ENCODE results near the gene PTPN5. TPM values are rescaled to one million over a fixed set of nuclear protein-coding genes. Genes with fewer than 3 reads are reported as not detected.

Gene PTPN5
- total RNA-seq, 4 donors from 2014 or later = 0.44 to 1.1 (median 0.56) TPM; not detected in 1

GRCh38 chr11:18791969-18792628 lies 501 bp upstream of the PTPN5 start:
- no peak for TF ChIP-seq CTCF (IDR thresholded peaks at IDR 0.05)
- no peak for TF ChIP-seq POLR2A (IDR thresholded peaks at IDR 0.05)
- no peak for DNase-seq
- intact Hi-C loops (cut with DNase I) = no loop called here
- Histone ChIP-seq H3K9me3 (no peaks in the 10 kb centered on the region), H3K27ac (no peak overlapping the region), H3K36me3 (no peaks in the 10 kb centered on the region), H3K4me3 (replicated peaks in 1 of 3) (no peak overlapping the region), H3K4me1 (peaks cover 0 to 7% of the 10 kb centered on the region in 2 donors), H3K27me3 (peaks cover 11% of the 10 kb centered on the region)
- WGBS, 2 donors = 1 to 2% methylated on average over 22 to 35 of the region's 43 CpGs

- H3K27ac ChIP-seq = no peak overlapping the region
- no peak for DNase-seq
- no peak overlapping the region for H3K4me3 ChIP-seq (replicated peaks in 1 of 3)
- no peaks in the 10 kb centered on the region for H3K36me3 ChIP-seq
- no peak for TF ChIP-seq POLR2A (IDR thresholded peaks at IDR 0.05)
- no peak for TF ChIP-seq CTCF (IDR thresholded peaks at IDR 0.05)
- peaks cover 0 to 7% of the 10 kb centered on the region in 2 donors for H3K4me1 ChIP-seq
- H3K27me3 ChIP-seq = peaks cover 11% of the 10 kb centered on the region
- no peaks in the 10 kb centered on the region for H3K9me3 ChIP-seq
- WGBS, 2 donors = 1 to 8% methylated on average over 11 of the region's 17 CpGs
- intact Hi-C loops (cut with DNase I) = no loop called here
These were observed 753 bp downstream of the PTPN5 start for GRCh38 chr11:18790883-18791206.

GRCh38 chr11:18789942-18790341 lies 1.7 kb downstream of the PTPN5 start:
- TF ChIP-seq CTCF (IDR thresholded peaks at IDR 0.05) (no peak), POLR2A (IDR thresholded peaks at IDR 0.05) (no peak)
- H3K27ac ChIP-seq = no peak overlapping the region
- peaks cover 11% of the 10 kb centered on the region for H3K27me3 ChIP-seq
- no peaks in the 10 kb centered on the region for H3K9me3 ChIP-seq
- H3K4me3 ChIP-seq (replicated peaks in 1 of 3) = no peak overlapping the region
- intact Hi-C loops (cut with DNase I) = no loop called here
- no peak for DNase-seq
- H3K4me1 ChIP-seq = peaks cover 0 to 7% of the 10 kb centered on the region in 2 donors
- 67 to 72% methylated on average over 6 to 8 of the region's 8 CpGs for WGBS, 2 donors
- H3K36me3 ChIP-seq = no peaks in the 10 kb centered on the region

- Histone ChIP-seq H3K27ac (no peak overlapping the region), H3K27me3 (no peaks in the 10 kb centered on the region), H3K4me1 (no peaks in the 10 kb centered on the region), H3K9me3 (no peaks in the 10 kb centered on the region), H3K4me3 (replicated peaks in 1 of 3) (no peak overlapping the region), H3K36me3 (no peaks in the 10 kb centered on the region)
- 75 to 88% methylated on average over 4 of the region's 4 CpGs for WGBS, 2 donors
- TF ChIP-seq CTCF (IDR thresholded peaks at IDR 0.05) (no peak), POLR2A (IDR thresholded peaks at IDR 0.05) (no peak)
- DNase-seq = no peak
- intact Hi-C loops (cut with DNase I) = no loop called here
These were observed 6.2 kb downstream of the PTPN5 start for GRCh38 chr11:18785411-18785810.

- TF ChIP-seq CTCF (IDR thresholded peaks at IDR 0.05) (no peak), POLR2A (IDR thresholded peaks at IDR 0.05) (no peak)
- no peak overlapping the region for H3K27ac ChIP-seq
- DNase-seq = no peak
- 85 to 89% methylated on average over 6 of the region's 6 CpGs for WGBS, 2 donors
- no peaks in the 10 kb centered on the region for H3K9me3 ChIP-seq
- H3K36me3 ChIP-seq = no peaks in the 10 kb centered on the region
- no peaks in the 10 kb centered on the region for H3K27me3 ChIP-seq
- no peaks in the 10 kb centered on the region for H3K4me1 ChIP-seq
- no peak overlapping the region for H3K4me3 ChIP-seq (replicated peaks in 1 of 3)
- intact Hi-C loops (cut with DNase I) = no loop called here
These were observed 10.7 kb downstream of the PTPN5 start for GRCh38 chr11:18780896-18781295.
